HEK293T (cell line): ENCODE results near the gene ASAP3.

Source experiments
- ARNT ChIP-seq: fragments of 450-650 bp; IDR thresholded peaks from 2 replicates; pipeline ENCODE4 v1.6.1; 2017; ENCODE audit warnings: mild to moderate bottlenecking
- BHLHE40 ChIP-seq: fragments of 450-650 bp; IDR thresholded peaks from 2 replicates; pipeline ENCODE4 v1.6.1; 2016; ENCODE audit warnings: mild to moderate bottlenecking, moderate library complexity, borderline replicate concordance
- CTBP1 ChIP-seq: fragments of 450-650 bp; IDR thresholded peaks from 2 replicates; pipeline ENCODE4 v1.6.1; 2016; ENCODE audit warnings: borderline replicate concordance
- ELF4 ChIP-seq: fragments of 450-650 bp; IDR thresholded peaks from 2 replicates; pipeline ENCODE4 v1.6.1; 2017; ENCODE audit warnings: antibody characterized with exemption
- FOXK2 ChIP-seq: fragments of 450-650 bp; IDR thresholded peaks from 2 replicates; pipeline ENCODE4 v1.6.1; 2016; ENCODE audit warnings: mild to moderate bottlenecking
- FOXM1 ChIP-seq: fragments of 450-650 bp; IDR thresholded peaks from 2 replicates; pipeline ENCODE4 v1.6.1; 2017; ENCODE audit warnings: mild to moderate bottlenecking, borderline replicate concordance
- HDGF ChIP-seq: fragments of 450-650 bp; IDR thresholded peaks from 2 replicates; pipeline ENCODE4 v1.6.1; 2017; ENCODE audit warnings: antibody characterized with exemption, borderline replicate concordance
- L3MBTL2 ChIP-seq: fragments of 450-650 bp; conservative IDR thresholded peaks from 2 replicates; pipeline ENCODE4 v1.6.1; 2016; ENCODE audit warnings: mild to moderate bottlenecking
- NFRKB ChIP-seq: fragments of 450-650 bp; IDR thresholded peaks from 2 replicates; pipeline ENCODE4 v1.6.1; 2016; ENCODE audit warnings: mild to moderate bottlenecking, moderate library complexity
- PKNOX1 ChIP-seq: fragments of 450-650 bp; IDR thresholded peaks from 2 replicates; pipeline ENCODE4 v1.6.1; 2016
- SP1 ChIP-seq: fragments of 450-650 bp; IDR thresholded peaks from 2 replicates; pipeline ENCODE4 v1.6.1; 2017
- TARDBP ChIP-seq: fragments of 450-650 bp; IDR thresholded peaks from 2 replicates; pipeline ENCODE4 v1.6.1; 2016

- TF ChIP-seq CTBP1 (no peak), FOXM1 (no peak), L3MBTL2 (no peak), FOXK2 (no peak), NFRKB (no peak), HDGF (no peak), PKNOX1 (no peak), ELF4 (no peak), TARDBP (no peak), BHLHE40 (no peak), ARNT (no peak), SP1 (no peak)
Observed at GRCh38 chr1:23392125-23392855, 91.7 kb downstream of the ASAP3 start.
